K562 (cell line): ENCODE data around the gene ERC2. TPM values are rescaled to one million over a fixed set of nuclear protein-coding genes. Genes with fewer than 3 reads are reported as not detected.

Source experiments
- ATAC-seq: fragments of 200-7000 bp; cut with Tn5 transposase; 3 replicates; pipeline ENCODE4 v1.9.1; 2020; ENCODE audit warnings: moderate library complexity
- BruUV-seq: library from RNA; stranded (reverse); fragments of 400-500 nt; replicated peaks from 2 replicates; lab custom pipeline; 2021; lab: Mats Ljungman, UMichigan
- CTCF ChIA-PET: fragments of 300-600 bp; formaldehyde crosslinking; extraction: SDS; loops from one replicate; lab custom pipeline; 2021; ENCODE audit warnings: low intra/inter-chr PET ratio; lab: Yijun Ruan, JAX
- POLR2A ChIA-PET: fragments of 300-600, 350-650 bp; sonication (Branson Sonifier 250); formaldehyde crosslinking; extraction: SDS; loops from one replicate; lab custom pipeline; 2021; ENCODE audit warnings: antibody characterized with exemption, inconsistent platforms; lab: Yijun Ruan, JAX
- DNase-seq, 4 experiments: peaks; one replicate each; pipeline versions ENCODE4 v3.0.0 to v3.0.0-alpha.2; 2011 to 2018; ENCODE audit warnings: low spot score in 3 of 4, mixed read lengths in 3 of 4; ENCODE audit errors: extremely low read depth in 1 of 4
- FAIRE-seq: peaks from 2 replicates; lab custom pipeline; 2011; peaks lifted over from hg19 to GRCh38; lab: Jason Lieb, UNC
- H2AFZ ChIP-seq: 2 replicates; pipeline ENCODE4 v1.6.0; 2011; ENCODE audit warnings: low read depth, low read length, control low read depth, inconsistent platforms
- H3K27ac ChIP-seq: fragments of 200-600 bp; 3 replicates; pipeline ENCODE4 v1.8.0; 2011; ENCODE audit warnings: low read depth, mild to moderate bottlenecking, control low read depth, inconsistent platforms, low read length, moderate library complexity, mixed read lengths; ENCODE audit errors: extremely low read depth
- H3K27me3 ChIP-seq, 2 experiments: fragments of 300-600 bp in 1 of 2; 2 replicates in 1 of 2; 3 replicates in 1 of 2; pipeline versions ENCODE4 v1.6.0 to v1.8.0; 2011; ENCODE audit warnings: inconsistent platforms in 2 of 2, low read length in 2 of 2, mild to moderate bottlenecking in 1 of 2, mixed read lengths in 1 of 2, moderate library complexity in 1 of 2; ENCODE audit not compliant: control insufficient read depth in 2 of 2, insufficient read depth in 2 of 2
- H3K36me3 ChIP-seq: fragments of 300-600 bp; 3 replicates; pipeline ENCODE4 v1.8.0; 2011; ENCODE audit warnings: mild to moderate bottlenecking, low read length, inconsistent platforms; ENCODE audit not compliant: control insufficient read depth, insufficient read depth
- H3K4me1 ChIP-seq, 2 experiments: fragments of 200-600 bp in 1 of 2; replicated peaks in 1 of 2; 2 replicates in 1 of 2; 3 replicates in 1 of 2; pipeline versions ENCODE4 v1.5.1 to v1.8.0; 2011; ENCODE audit warnings: inconsistent platforms in 2 of 2, low read length in 2 of 2, mild to moderate bottlenecking in 1 of 2, mixed read lengths in 1 of 2, moderate library complexity in 1 of 2; ENCODE audit not compliant: control insufficient read depth in 2 of 2, insufficient read depth in 2 of 2
- H3K4me2 ChIP-seq: 2 replicates; pipeline ENCODE4 v1.6.1; 2011; ENCODE audit warnings: low read length, control low read depth, inconsistent platforms, mixed read lengths; ENCODE audit not compliant: insufficient read depth
- H3K4me3 ChIP-seq: fragments of 200-600 bp; sonication (generic), shearing (Covaris generic); 2 replicates; pipeline ENCODE4 v1.5.1; 2016; ENCODE audit warnings: control low read depth, inconsistent platforms
- H3K79me2 ChIP-seq: fragments of 200-600 bp; 3 replicates; pipeline ENCODE4 v1.8.0; 2011; ENCODE audit warnings: low read length, inconsistent platforms; ENCODE audit not compliant: control insufficient read depth, insufficient read depth
- H3K9ac ChIP-seq, 2 experiments: 2 replicates each; pipeline versions ENCODE4 v1.6.0 to v1.6.1; 2011; ENCODE audit warnings: low read depth in 2 of 2, low read length in 2 of 2, control low read depth in 1 of 2, inconsistent platforms in 1 of 2, mild to moderate bottlenecking in 1 of 2, mixed read lengths in 1 of 2; ENCODE audit not compliant: insufficient read depth in 1 of 2
- H3K9me1 ChIP-seq: one replicate; pipeline ENCODE4 v1.6.0; 2011; ENCODE audit warnings: inconsistent platforms, mild to moderate bottlenecking, low read length, moderate library complexity; ENCODE audit not compliant: control insufficient read depth, insufficient read depth
- H3K9me3 ChIP-seq: replicated peaks from 2 replicates; pipeline ENCODE4 v1.5.1; 2011; ENCODE audit warnings: low read depth, low read length, inconsistent platforms; ENCODE audit not compliant: control insufficient read depth, insufficient read depth
- H4K20me1 ChIP-seq: replicated peaks from 2 replicates; pipeline ENCODE4 v1.6.1; 2011; ENCODE audit warnings: low read length, inconsistent platforms, mixed read lengths; ENCODE audit not compliant: control insufficient read depth, insufficient read depth
- NCOR1 ChIP-seq: fragments of 450-650 bp; IDR thresholded peaks from 2 replicates; pipeline ENCODE4 v1.6.1; 2016; ENCODE audit warnings: mild to moderate bottlenecking, moderate library complexity
- PTBP1 ChIP-seq: fragments of 200-400 bp; formaldehyde crosslinking; IDR thresholded peaks from 2 replicates; pipeline ENCODE4 v1.6.1; 2017; ENCODE audit warnings: low read depth, low read length
- RHOXF2B ChIP-seq: fragments of 250-450 bp; sonication (Bioruptor Pico); conservative IDR thresholded peaks from 2 replicates; pipeline ENCODE4 v1.5.1; 2021
- SIN3B ChIP-seq: fragments of 450-650 bp; IDR thresholded peaks from 2 replicates; pipeline ENCODE4 v1.6.1; 2017; ENCODE audit warnings: low read depth, mild to moderate bottlenecking, moderate library complexity
- SIX5 ChIP-seq, 2 experiments: IDR thresholded peaks; 2 replicates each; pipeline ENCODE4 v1.6.1; 2011; ENCODE audit warnings: low read length in 2 of 2, borderline replicate concordance in 1 of 2, low read depth in 1 of 2, mild to moderate bottlenecking in 1 of 2, moderate library complexity in 1 of 2; ENCODE audit not compliant: insufficient read depth in 1 of 2
- SNRNP70 ChIP-seq: fragments of 200-400 bp; formaldehyde crosslinking; optimal IDR thresholded peaks from 2 replicates; pipeline ENCODE3; 2017; ENCODE audit warnings: low read depth, low read length
- ZNF445 ChIP-seq: fragments of 250-450 bp; sonication (Bioruptor Pico); IDR thresholded peaks from 2 replicates; pipeline ENCODE4 v1.4.0; 2020; ENCODE audit warnings: low read depth, mild to moderate bottlenecking, moderate library complexity
- ZNF766 ChIP-seq: fragments of 200-800 bp; sonication (Bioruptor generic); conservative IDR thresholded peaks from 2 replicates; pipeline ENCODE4 v1.6.1; 2016; ENCODE audit warnings: missing genetic modification characterization, missing compliant biosample characterization
- WGBS: fragments of 100-300 bp; shearing (Covaris generic); methylation state at CpG from one replicate; pipeline ENCODE4 v1.1.6; 2016; ENCODE audit warnings: low coverage, mixed read lengths; ENCODE audit not compliant: insufficient coverage; ENCODE audit errors: missing lambda C conversion rate; 5-methylcytosine and 5-hydroxymethylcytosine counted together
- in situ Hi-C: fragments of 300-500 bp; cut with MboI; formaldehyde crosslinking; loops from 4 replicates; pipeline ENCODE4 v1.15.0; 2018; ENCODE audit warnings: inconsistent platforms, mixed read lengths
- intact Hi-C: fragments of 100-400 bp; cut with micrococcal nuclease; formaldehyde crosslinking; loops from 2 replicates; pipeline ENCODE4 v1.14.2; 2022
- polyA plus RNA-seq, 8 experiments: library from polyadenylated mRNA; depleted of rRNA in 4 of 8; stranded (reverse) in 5 of 8; unstranded in 3 of 8; fragments of >200 nt; fragmentation: Nextera tagmentation in 2 of 8; fragmentation: Illumina TruSeq in 1 of 8; extraction: Ambion mirVana in 2 of 8; extraction: Trizol in 1 of 8; gene quantifications; 2 replicates each; pipeline versions ENCODE4 v1.2.1 to v1.2.3, GENCODE V29; 2011 to 2014; ENCODE audit warnings: inconsistent platforms in 1 of 8, missing spikeins in 1 of 8
- total RNA-seq, 7 experiments: library from RNA; depleted of rRNA in 6 of 7; stranded (reverse); fragments of >200 nt in 6 of 7; fragmentation: Illumina TruSeq in 2 of 7; extraction: Trizol in 2 of 7; gene quantifications; 2 replicates each; pipeline versions ENCODE4 v1.2.1 to v1.2.3, GENCODE V29; 2011 to 2021; ENCODE audit warnings: low replicate concordance in 1 of 7
- TF ChIP-seq, protein P1 (sequence below): fragments of 450-650 bp; formaldehyde crosslinking; IDR thresholded peaks from 2 replicates; pipeline ENCODE4 v1.4.0; 2022; ENCODE audit warnings: missing genetic modification characterization
- TF ChIP-seq, protein P2 (sequence below): fragments of 250-450 bp; sonication (Bioruptor Pico); IDR thresholded peaks from 2 replicates; pipeline ENCODE4 v1.5.0; 2021
- TF ChIP-seq, protein P3 (sequence below): fragments of 250-450 bp; sonication (Bioruptor Pico); IDR thresholded peaks from 2 replicates; pipeline ENCODE4 v1.5.0; 2021; ENCODE audit warnings: mild to moderate bottlenecking, moderate library complexity
- TF ChIP-seq, protein P4 (sequence below): fragments of 450-650 bp; formaldehyde crosslinking; IDR thresholded peaks from 2 replicates; pipeline ENCODE4 v1.4.0; 2022; ENCODE audit warnings: missing genetic modification characterization
- TF ChIP-seq, protein P5 (sequence below): fragments of 450-650 bp; IDR thresholded peaks from 2 replicates; pipeline ENCODE4 v1.6.1; 2016; ENCODE audit warnings: antibody characterized with exemption

ERC2 gene
- total and polyA plus RNA-seq, 9 of the 15 experiments (the other 6 are each of a cell fraction or from before 2014, with no cell fraction given) = 0.04 to 0.18 (median 0.07) TPM; not detected in 2

DNA sequence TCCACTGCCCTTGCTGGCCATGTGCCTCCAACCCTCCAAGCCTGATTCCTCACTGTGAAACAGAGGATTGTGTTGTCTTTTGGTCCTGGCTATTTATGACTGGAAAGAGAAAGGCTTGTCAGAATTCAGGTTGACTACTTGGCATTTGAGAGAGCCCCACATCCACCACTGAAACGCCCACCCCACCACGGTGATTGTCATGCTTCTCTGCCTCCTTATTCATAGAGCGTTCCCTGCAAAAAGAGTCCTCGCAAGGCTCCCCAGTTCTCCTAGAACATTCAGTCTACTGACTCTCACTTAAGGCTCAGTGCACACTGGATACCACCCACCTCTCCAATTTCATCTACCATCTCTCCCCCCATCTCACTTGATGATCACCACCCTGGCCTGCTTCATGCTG is 818.3 kb downstream of the ERC2 start (continued):
- TF ChIP-seq, protein P1, sequence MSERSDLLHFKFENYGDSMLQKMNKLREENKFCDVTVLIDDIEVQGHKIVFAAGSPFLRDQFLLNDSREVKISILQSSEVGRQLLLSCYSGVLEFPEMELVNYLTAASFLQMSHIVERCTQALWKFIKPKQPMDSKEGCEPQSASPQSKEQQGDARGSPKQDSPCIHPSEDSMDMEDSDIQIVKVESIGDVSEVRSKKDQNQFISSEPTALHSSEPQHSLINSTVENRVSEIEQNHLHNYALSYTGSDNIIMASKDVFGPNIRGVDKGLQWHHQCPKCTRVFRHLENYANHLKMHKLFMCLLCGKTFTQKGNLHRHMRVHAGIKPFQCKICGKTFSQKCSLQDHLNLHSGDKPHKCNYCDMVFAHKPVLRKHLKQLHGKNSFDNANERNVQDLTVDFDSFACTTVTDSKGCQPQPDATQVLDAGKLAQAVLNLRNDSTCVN (CRISPR knock-in tag) = no peak
- TF ChIP-seq ZNF766 (CRISPR knock-in tag) = no peak
- no peak for TF ChIP-seq SIX5 (IDR thresholded peaks at IDR 0.05; ENCODE audit: borderline replicate concordance in 1 of 2, insufficient read depth in 1 of 2, low read depth in 1 of 2, low read length in 2 of 2)
- TF ChIP-seq RHOXF2B (CRISPR knock-in tag) = no peak
- TF ChIP-seq, protein P2, sequence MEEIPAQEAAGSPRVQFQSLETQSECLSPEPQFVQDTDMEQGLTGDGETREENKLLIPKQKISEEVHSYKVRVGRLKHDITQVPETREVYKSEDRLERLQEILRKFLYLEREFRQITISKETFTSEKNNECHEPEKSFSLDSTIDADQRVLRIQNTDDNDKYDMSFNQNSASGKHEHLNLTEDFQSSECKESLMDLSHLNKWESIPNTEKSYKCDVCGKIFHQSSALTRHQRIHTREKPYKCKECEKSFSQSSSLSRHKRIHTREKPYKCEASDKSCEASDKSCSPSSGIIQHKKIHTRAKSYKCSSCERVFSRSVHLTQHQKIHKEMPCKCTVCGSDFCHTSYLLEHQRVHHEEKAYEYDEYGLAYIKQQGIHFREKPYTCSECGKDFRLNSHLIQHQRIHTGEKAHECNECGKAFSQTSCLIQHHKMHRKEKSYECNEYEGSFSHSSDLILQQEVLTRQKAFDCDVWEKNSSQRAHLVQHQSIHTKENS (CRISPR knock-in tag) = no peak

DNA sequence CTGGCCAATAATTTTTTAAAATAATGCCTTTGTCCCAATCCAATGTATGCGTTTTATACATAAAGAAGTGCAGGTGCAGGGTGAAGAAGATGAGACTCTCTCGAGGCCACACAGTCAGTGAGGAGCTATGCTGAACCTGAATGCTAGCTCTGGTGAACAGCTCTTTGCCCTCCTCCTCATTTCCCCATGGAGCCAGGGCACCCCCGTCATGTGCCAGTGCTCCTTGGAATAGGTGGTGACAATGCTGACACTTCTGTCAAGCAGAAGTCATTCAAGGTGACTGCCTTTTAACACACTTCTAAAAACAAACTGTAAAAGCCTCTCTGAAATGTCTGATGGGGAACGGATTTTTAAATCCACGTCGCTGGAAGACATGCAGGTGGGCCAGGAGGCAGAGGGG is 818.7 kb downstream of the ERC2 start:
- no peak for ATAC-seq
- no peak for TF ChIP-seq PTBP1
- no peak for TF ChIP-seq SNRNP70
- TF ChIP-seq, protein P3, sequence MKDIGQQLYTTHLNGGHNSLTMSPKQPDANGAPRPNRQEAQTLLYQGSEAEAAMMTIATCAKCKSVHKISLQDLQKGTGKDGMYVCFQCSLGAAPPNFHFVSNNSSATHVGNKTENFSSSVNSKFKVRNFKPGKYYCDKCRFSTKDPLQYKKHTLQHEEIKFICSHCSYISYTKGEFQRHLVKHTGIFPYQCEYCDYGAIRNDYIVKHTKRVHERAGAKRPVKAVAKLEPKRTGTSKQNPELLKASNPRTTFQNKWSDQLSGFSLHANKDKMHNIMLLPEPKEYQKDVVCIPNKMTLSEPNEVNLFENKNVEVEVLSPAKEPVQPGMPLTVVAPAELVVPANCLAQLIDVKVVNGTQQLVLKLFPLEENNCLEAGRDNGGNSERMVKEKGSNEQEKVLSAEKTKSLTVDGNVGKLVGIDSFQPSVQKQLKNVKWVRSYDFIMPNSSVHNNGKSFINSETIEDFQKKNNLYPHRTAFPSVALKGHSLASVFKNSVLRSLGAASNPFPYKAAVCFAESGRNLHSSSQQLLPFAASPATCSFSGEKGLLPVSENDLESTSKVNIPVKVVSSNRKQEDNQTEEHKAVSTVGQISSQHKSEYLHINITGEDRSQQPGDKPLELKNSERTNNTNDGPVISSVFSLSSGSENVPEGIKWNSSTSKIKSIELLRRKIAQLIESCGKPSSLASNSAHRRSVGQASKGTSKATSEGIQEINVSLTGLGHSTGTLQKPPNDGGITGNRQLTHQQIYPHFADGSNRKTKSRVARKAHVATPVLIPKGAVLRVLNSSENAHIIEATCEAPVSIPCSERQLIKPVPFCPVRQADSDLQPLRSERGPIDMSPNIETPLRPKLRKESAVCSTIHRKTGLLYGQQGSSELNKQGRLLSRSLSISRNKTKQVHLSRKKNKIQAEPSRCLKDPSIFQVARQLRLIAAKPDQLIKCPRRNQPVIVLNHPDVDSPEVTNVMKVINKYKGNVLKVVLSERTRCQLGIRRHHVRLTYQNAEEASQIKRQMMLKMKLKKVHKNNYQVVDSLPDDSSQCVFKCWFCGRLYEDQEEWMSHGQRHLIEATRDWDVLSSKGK (CRISPR knock-in tag) = no peak
- TF ChIP-seq NCOR1 = no peak
- TF ChIP-seq ZNF445 (CRISPR knock-in tag) = no peak
- TF ChIP-seq SIN3B = no peak
- TF ChIP-seq, protein P4, sequence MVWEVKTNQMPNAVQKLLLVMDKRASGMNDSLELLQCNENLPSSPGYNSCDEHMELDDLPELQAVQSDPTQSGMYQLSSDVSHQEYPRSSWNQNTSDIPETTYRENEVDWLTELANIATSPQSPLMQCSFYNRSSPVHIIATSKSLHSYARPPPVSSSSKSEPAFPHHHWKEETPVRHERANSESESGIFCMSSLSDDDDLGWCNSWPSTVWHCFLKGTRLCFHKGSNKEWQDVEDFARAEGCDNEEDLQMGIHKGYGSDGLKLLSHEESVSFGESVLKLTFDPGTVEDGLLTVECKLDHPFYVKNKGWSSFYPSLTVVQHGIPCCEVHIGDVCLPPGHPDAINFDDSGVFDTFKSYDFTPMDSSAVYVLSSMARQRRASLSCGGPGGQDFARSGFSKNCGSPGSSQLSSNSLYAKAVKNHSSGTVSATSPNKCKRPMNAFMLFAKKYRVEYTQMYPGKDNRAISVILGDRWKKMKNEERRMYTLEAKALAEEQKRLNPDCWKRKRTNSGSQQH (CRISPR knock-in tag) = no peak
- TF ChIP-seq, protein P5, sequence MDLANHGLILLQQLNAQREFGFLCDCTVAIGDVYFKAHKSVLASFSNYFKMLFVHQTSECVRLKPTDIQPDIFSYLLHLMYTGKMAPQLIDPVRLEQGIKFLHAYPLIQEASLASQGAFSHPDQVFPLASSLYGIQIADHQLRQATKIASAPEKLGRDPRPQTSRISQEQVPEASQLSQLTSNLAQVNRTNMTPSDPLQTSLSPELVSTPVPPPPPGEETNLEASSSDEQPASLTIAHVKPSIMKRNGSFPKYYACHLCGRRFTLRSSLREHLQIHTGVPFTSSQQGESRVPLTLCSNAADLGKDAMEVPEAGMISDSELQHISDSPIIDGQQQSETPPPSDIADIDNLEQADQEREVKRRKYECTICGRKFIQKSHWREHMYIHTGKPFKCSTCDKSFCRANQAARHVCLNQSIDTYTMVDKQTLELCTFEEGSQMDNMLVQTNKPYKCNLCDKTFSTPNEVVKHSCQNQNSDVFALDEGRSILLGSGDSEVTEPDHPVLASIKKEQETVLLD = no peak

More for the DNA sequence above, 818.7 kb downstream of the ERC2 start:
- Histone ChIP-seq H3K27me3 (peaks cover 0 to 7% of the 10 kb centered on the region in 2 experiments; a peak in 1 of 5 replicates), H3K4me3 (no peak overlapping the region), H3K36me3 (no peaks in the 10 kb centered on the region), H3K9ac (no peak overlapping the region), H3K79me2 (no peaks in the 10 kb centered on the region), H3K9me1 (no peaks in the 10 kb centered on the region), H3K4me1 (no peaks in the 10 kb centered on the region), H3K4me2 (no peak overlapping the region), H3K9me3 (no peaks in the 10 kb centered on the region), H2AFZ (no peak overlapping the region), H4K20me1 (no peaks in the 10 kb centered on the region), H3K27ac (no peak overlapping the region)
- no TSS peak for BruUV-seq
- POLR2A ChIA-PET = no interaction called here
- intact Hi-C loops = no loop called here
- CTCF ChIA-PET = no interaction called here
- in situ Hi-C loops = no loop called here
- WGBS = 0% methylated on average over 6 of the region's 6 CpGs
- DNase-seq = no peak
- no peak for FAIRE-seq
